Midbrain (tissue), 1 donor: ENCODE measurements around the gene MSH3.
"Not testable (repeated sequence)": the region's sequence is repeated elsewhere in the genome, so short reads cannot be mapped to it uniquely, and the experiment has no call there.

Experiments
- DNase-seq: peaks from one replicate; lab custom pipeline; 2025; lab: John Stamatoyannopoulos, UW

MSH3 gene

DNA sequence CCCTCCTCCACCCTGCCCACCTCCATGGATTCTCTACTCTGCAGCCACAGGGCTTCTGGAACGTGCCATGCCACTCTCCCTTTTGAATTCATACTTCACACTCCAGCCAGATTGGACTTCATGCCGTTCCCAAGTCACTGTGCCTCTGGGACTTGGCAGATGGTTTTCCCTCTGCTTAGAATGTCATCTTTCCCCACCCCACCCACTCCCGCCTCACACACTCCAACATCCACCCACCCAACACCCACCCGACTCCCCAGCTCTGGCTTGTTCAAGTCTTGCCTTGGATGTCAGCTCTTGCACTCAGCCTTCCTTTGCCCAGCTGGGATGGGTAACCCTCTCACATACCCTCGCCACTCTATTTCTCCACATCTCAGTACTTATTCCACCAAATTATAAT, 142.4 kb downstream of the MSH3 start:
- no peak for DNase-seq

GRCh38 chr5:80797428-80798024, 143.1 kb downstream of the MSH3 start:
- DNase-seq: no peak

- no peak for DNase-seq
These were observed 143.7 kb downstream of the MSH3 start for GRCh38 chr5:80798166-80798565.

- DNase-seq: no peak
These were observed 144.2 kb downstream of the MSH3 start for GRCh38 chr5:80798633-80799032.

DNA sequence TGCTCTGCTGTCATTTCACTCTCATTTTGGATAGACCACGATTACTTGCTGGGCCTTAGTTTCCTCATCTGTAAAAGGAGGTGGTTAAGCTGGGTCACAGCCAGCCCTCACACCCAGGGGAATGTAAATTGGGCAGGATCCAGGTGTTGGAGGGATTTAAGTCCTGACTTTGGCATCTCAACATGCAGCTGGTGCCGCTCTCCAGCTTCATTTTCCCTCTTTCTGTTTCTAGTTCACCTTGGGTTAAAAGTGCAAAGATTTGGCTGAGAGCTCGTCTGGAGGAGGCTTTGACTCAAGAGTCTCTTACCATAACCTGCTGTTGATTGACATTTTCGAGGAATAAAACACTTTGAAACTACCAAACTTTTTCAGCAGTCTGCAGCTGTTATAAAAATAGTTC, 144.6 kb downstream of the MSH3 start:
- no peak for DNase-seq

DNA sequence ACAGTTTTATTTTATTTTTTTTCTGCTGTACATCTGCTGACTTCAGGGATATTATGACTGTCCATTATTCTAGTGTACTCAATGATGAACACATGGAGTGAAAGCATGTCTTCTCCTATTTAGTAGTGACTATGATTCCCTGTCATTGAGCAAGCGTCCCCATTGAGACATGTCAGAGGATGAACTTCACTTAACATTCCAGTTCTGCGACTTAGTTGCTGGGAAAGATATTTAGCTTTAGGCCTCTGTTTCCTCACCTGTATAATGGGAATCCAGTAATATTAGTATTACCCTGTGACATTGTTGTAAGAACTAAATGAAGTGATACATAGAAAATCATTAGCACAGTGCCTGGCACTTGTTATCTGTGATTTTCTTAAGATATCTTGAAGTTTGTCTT, 145.1 kb downstream of the MSH3 start:
- no peak for DNase-seq

- no peak for DNase-seq
These were observed 149.9 kb downstream of the MSH3 start for GRCh38 chr5:80804332-80804731.

- no peak for DNase-seq
These were observed 150.6 kb downstream of the MSH3 start for GRCh38 chr5:80805038-80805437.

DNA sequence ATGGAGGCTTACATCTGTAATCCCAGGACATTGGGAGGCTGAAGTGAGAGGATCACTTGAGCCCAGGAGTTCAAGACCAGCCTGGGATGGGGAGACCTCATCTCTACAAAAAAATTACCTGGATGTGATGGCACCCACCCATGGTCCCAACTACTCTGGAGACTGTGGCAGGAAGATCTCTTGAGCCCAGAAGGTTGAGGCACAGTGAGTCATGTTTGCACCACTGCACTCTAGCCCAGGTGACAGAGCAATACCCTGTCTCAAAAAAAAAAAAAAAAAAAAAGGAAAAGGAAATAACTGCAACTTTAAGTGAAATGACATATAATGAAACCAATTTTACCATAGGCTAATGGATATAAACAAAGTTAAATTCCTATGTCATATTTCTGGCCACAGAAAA, 152.5 kb downstream of the MSH3 start:
- DNase-seq: no peak

DNA sequence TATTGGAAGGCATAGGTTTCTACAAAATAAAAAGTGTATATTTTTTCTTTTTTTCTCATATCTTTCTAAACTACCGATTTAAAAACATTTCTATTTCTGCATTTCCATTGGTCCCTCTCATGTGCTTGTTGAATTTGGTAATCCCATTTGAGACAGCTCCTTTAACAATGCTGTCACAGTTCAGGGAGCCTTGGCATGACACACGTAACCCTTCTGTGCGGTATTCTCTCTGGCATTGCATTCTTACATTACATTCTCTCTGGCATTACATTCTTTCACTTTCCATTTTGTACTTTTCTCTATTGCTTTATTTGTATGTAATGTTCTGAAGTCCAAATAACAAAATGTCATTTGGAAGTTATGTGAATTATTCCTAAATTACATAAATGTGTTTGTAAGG, 155.0 kb downstream of the MSH3 start:
- no peak for DNase-seq

DNA sequence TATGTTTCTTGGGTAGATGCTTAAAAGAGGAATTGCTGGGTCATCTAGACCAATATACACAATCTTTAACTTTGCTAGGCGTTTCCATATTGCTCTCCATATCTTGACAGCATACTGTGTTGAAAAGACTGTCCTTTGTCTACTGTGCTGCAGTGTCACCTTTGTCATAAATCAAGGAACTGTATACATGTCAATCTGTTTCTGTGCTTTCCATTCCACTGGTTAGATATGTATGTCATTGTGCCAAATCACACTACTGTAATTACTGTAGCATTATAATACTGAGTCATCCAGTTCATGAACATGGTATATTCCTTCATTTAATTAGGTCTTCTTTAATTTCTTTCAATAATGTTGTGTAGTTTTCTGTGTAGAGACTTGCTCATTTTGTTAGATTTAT, 156.0 kb downstream of the MSH3 start:
- DNase-seq: no peak

- no peak for DNase-seq
These were observed 162.1 kb downstream of the MSH3 start for GRCh38 chr5:80816590-80816989.

DNA sequence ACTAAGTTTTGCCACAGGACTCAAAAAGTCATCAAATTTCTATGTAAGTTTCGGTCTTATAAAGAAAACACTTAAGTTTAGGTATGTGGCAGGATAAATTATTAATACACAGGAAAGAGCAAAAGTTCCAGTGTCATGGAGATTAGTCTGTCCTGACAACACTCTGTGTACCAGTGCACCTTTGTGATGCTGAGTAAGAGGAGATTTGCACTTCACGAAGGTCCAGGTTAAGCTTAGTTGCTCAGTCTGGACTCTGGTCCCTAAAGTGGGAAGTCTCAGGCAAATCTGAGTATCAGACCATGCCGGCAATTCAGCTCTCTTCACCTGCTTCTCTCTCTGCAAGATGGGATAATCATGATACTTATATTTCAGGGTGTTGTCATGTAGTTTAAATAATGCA, 166.2 kb downstream of the MSH3 start:
- no peak for DNase-seq

DNA sequence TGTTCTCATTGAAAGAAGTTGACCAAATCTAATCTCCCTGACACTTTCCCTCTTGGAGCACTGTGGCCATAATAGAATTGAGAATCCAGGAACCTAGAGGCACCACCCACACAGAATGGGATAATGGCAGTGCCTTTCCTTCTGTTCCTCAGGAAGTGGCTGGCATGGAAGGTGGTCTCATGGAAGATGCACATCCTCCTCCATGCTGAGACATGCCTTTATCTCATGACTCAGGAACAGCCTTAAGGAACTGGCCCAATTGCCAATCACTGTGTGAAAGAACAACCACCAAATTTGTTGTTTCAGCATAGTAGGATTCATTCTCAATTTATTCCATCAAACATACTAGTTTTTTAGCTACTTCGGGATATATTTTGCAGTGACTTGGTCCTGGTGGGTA, 168.2 kb downstream of the MSH3 start:
- no peak for DNase-seq

- DNase-seq: not testable (repeated sequence)
These were observed 169.7 kb downstream of the MSH3 start for GRCh38 chr5:80824159-80824558.

GRCh38 chr5:80825786-80826460, 171.5 kb downstream of the MSH3 start:
- DNase-seq: no peak

- no peak for DNase-seq
These were observed 180.3 kb downstream of the MSH3 start for GRCh38 chr5:80834710-80835109.

DNA sequence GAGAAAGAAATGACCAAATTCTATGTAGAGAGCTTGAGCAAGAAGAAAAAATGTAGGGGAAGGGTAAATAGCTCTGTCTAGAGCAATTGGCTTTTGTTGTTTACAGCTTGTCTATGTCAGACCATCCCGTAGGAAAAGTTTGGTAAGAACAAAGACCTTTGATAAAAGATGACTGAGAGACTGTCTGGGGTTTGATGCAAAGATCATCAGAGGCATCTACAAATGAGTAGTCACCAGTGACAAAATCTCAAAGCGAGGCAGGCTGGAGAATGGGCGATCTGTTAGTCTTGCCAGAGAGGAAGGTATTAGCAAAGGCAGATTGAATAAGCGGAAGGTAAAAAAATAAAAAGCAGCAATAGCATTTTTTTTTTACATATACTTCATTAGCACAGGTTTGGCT, 180.7 kb downstream of the MSH3 start:
- no peak for DNase-seq

DNA sequence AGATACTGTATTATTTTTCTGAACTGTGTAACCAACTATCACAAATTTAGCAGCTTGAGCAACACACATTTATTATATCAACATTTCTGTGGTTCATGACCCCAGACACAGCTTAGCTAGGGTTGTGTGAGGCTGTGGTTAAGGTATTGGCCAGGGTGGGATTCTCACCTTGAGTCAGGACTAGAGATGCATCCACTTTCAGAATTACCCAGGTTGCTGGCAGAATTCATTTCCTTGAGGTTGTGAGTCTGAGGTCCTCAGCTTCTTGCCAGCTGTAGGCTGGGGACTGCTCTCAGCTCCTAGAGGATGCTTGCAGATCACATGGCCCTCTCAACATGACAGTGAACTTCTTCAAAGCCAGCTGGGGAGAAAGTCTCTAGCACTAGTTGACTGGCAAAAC, 183.2 kb downstream of the MSH3 start:
- no peak for DNase-seq

DNA sequence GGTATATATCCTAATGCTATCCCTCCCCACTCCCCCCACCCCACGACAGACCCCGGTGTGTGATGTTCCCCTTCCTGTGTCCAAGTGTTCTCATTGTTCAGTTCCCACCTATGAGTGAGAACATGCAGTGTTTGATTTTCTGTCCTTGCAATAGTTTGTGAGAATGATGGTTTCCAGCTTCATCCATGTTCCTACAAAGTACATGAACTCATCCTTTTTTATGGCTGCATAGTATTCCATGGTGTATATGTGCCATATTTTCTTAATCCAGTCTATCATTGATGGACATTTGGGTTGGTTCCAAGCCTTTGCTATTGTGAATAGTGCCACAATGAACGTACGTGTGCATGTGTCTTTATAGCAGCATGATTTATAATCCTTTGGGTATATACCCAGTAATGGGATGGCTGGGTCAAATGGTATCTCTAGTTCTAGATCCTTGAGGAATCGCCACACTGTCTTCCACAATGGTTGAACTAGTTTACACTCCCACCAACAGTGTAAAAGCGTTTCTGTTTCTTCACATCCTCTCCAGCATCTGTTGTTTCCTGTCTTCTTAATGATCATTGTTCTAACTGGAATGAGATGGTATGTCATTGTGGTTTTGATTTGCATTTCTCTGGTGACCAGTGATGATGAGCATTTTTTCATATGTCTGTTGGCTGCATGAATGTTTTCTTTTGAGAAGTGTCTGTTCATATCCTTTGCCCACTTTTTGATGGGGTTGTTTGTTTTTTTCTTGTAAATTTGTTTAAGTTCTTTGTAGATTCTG, 186.8 kb downstream of the MSH3 start:
- DNase-seq: not testable (repeated sequence)

GRCh38 chr5:80846422-80846821, 192.0 kb downstream of the MSH3 start:
- DNase-seq: not testable (repeated sequence)

DNA sequence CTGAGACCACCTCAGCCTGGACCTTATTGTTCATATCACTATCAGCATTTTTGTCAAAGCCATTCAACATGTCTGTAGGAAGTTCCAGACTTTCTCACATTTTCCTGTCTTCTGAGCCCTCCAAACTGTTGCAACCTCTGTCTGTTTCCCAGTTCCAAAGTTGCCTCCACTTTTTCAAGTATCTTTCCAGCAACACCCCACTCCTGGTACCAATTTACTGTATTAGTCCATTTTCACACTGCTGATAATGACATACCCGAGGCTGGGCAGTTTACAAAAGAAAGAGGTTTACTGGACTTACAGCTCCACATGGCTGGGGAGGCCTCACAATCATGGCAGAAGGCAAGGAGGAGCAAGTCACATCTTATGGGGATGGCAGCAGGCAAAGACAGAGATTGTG, 195.7 kb downstream of the MSH3 start:
- DNase-seq: not testable (repeated sequence)
